Muscle layer of colon (tissue), 2 donors: ENCODE measurements around the gene GALNT4.

Source experiments
- H3K27ac ChIP-seq: one replicate; pipeline ENCODE4 v1.7.0; 2013; ENCODE audit warnings: low read depth, mild to moderate bottlenecking, low read length, moderate library complexity
- H3K27me3 ChIP-seq, 2 donors: one replicate each; pipeline ENCODE4 v1.7.0; 2013; ENCODE audit warnings: low read length in 2 of 2, mild to moderate bottlenecking in 2 of 2; ENCODE audit not compliant: insufficient read depth in 2 of 2, control insufficient read depth in 1 of 2
- H3K36me3 ChIP-seq: one replicate; pipeline ENCODE4 v1.7.0; 2013; ENCODE audit warnings: mild to moderate bottlenecking, low read length; ENCODE audit not compliant: insufficient read depth
- H3K4me1 ChIP-seq: one replicate; pipeline ENCODE4 v1.7.0; 2013; ENCODE audit warnings: mild to moderate bottlenecking, low read length; ENCODE audit not compliant: insufficient read depth
- H3K4me3 ChIP-seq, 2 donors: one replicate each; pipeline ENCODE4 v1.7.0; 2013; ENCODE audit warnings: low read length in 2 of 2, low read depth in 1 of 2, mild to moderate bottlenecking in 1 of 2, moderate library complexity in 1 of 2
- H3K9ac ChIP-seq: one replicate; pipeline ENCODE4 v1.7.0; 2013; ENCODE audit warnings: low read length
- H3K9me3 ChIP-seq: one replicate; pipeline ENCODE4 v1.7.0; 2013; ENCODE audit warnings: mild to moderate bottlenecking, low read length
- donor health status: abdominal sarcoma.
- donor health status: Adenocarcinoma of cecum.

The GALNT4 gene

GRCh38 chr12:89486264-89486663 is 38.3 kb downstream of the GALNT4 start:
- Histone ChIP-seq H3K27me3 (no peaks in the 10 kb centered on the region), H3K4me3 (no peak overlapping the region), H3K9me3 (no peaks in the 10 kb centered on the region), H3K36me3 (peaks cover 8% of the 10 kb centered on the region), H3K9ac (no peak overlapping the region), H3K4me1 (no peaks in the 10 kb centered on the region), H3K27ac (no peak overlapping the region)

- peaks cover 5% of the 10 kb centered on the region for H3K36me3 ChIP-seq
- H3K27ac ChIP-seq, result no peak overlapping the region
- no peaks in the 10 kb centered on the region for H3K4me1 ChIP-seq
- no peaks in the 10 kb centered on the region for H3K27me3 ChIP-seq
- no peak overlapping the region for H3K9ac ChIP-seq
- H3K9me3 ChIP-seq, result no peaks in the 10 kb centered on the region
- H3K4me3 ChIP-seq, result no peak overlapping the region
Observed at GRCh38 chr12:89484470-89484869, 40.1 kb downstream of the GALNT4 start.

GRCh38 chr12:89481213-89481914 is 43.2 kb downstream of the GALNT4 start:
- Histone ChIP-seq H3K4me1 (no peaks in the 10 kb centered on the region), H3K4me3 (no peak overlapping the region), H3K9ac (no peak overlapping the region), H3K27ac (no peak overlapping the region), H3K27me3 (no peaks in the 10 kb centered on the region), H3K9me3 (no peaks in the 10 kb centered on the region), H3K36me3 (no peaks in the 10 kb centered on the region)

- Histone ChIP-seq H3K4me1 (no peaks in the 10 kb centered on the region), H3K4me3 (no peak overlapping the region), H3K9me3 (no peaks in the 10 kb centered on the region), H3K27ac (no peak overlapping the region), H3K9ac (no peak overlapping the region), H3K36me3 (no peaks in the 10 kb centered on the region), H3K27me3 (no peaks in the 10 kb centered on the region)
Observed at GRCh38 chr12:89479982-89480381, 44.6 kb downstream of the GALNT4 start.

GRCh38 chr12:89477633-89478279 is 46.8 kb downstream of the GALNT4 start:
- Histone ChIP-seq H3K27ac (no peak overlapping the region), H3K9ac (no peak overlapping the region), H3K36me3 (no peaks in the 10 kb centered on the region), H3K27me3 (no peaks in the 10 kb centered on the region), H3K4me1 (no peaks in the 10 kb centered on the region), H3K9me3 (no peaks in the 10 kb centered on the region), H3K4me3 (no peak overlapping the region)

- H3K36me3 ChIP-seq, result no peaks in the 10 kb centered on the region
- H3K4me3 ChIP-seq, result no peak overlapping the region
- no peaks in the 10 kb centered on the region for H3K9me3 ChIP-seq
- no peak overlapping the region for H3K9ac ChIP-seq
- H3K27ac ChIP-seq, result no peak overlapping the region
- no peaks in the 10 kb centered on the region for H3K4me1 ChIP-seq
- H3K27me3 ChIP-seq, result no peaks in the 10 kb centered on the region
Observed at GRCh38 chr12:89476904-89477595, 47.5 kb downstream of the GALNT4 start.

- Histone ChIP-seq H3K4me3 (no peak overlapping the region), H3K9ac (no peak overlapping the region), H3K27me3 (no peaks in the 10 kb centered on the region), H3K36me3 (no peaks in the 10 kb centered on the region), H3K4me1 (no peaks in the 10 kb centered on the region), H3K9me3 (no peaks in the 10 kb centered on the region), H3K27ac (no peak overlapping the region)
Observed at GRCh38 chr12:89476232-89476631, 48.4 kb downstream of the GALNT4 start.

- no peak overlapping the region for H3K4me3 ChIP-seq
- H3K27ac ChIP-seq, result no peak overlapping the region
- no peaks in the 10 kb centered on the region for H3K27me3 ChIP-seq
- H3K9ac ChIP-seq, result no peak overlapping the region
- H3K36me3 ChIP-seq, result no peaks in the 10 kb centered on the region
- no peaks in the 10 kb centered on the region for H3K9me3 ChIP-seq
- no peaks in the 10 kb centered on the region for H3K4me1 ChIP-seq
Observed at GRCh38 chr12:89475203-89475990, 49.2 kb downstream of the GALNT4 start.

- no peak overlapping the region for H3K9ac ChIP-seq
- no peak overlapping the region for H3K27ac ChIP-seq
- no peaks in the 10 kb centered on the region for H3K9me3 ChIP-seq
- no peak overlapping the region for H3K4me3 ChIP-seq
- no peaks in the 10 kb centered on the region for H3K36me3 ChIP-seq
- no peaks in the 10 kb centered on the region for H3K27me3 ChIP-seq
- H3K4me1 ChIP-seq, result no peaks in the 10 kb centered on the region
Observed at GRCh38 chr12:89474615-89475014, 50.0 kb downstream of the GALNT4 start.
